GM12873 (cell line): ENCODE results near the gene NRAS.

Experiments
- CTCF ChIP-seq: IDR thresholded peaks from 2 replicates; pipeline ENCODE4 v1.5.1; 2012; ENCODE audit warnings: low read depth, mild to moderate bottlenecking, moderate library complexity, low read length, control low read depth; ENCODE audit not compliant: insufficient read depth; ENCODE audit errors: missing control alignments

Gene NRAS

DNA sequence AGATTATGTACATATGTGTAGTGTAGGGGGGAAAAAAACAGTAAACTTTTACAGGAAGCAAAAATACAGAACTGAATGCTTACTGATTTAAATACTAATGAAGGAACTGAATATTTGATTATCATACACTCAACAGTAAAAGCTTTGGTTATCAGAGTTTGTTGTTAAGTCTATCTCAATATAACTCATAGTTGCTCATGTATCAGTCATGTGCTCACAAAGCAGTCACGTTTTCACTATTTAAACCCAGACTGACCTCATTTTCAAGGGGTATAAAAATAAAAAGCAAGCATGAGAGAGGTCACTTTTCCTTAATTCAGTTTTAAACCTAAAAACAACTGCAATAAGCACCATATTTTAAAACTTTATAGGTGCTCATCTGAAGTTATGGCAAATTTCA, 6.9 kb upstream of the NRAS start:
- TF ChIP-seq CTCF, result no peak

GRCh38 chr1:114720492-114720891, 3.9 kb upstream of the NRAS start:
- no peak for TF ChIP-seq CTCF

- no peak for TF ChIP-seq CTCF
Measured at GRCh38 chr1:114719424-114719787, 2.8 kb upstream of the NRAS start.

GRCh38 chr1:114718661-114719423, 2.3 kb upstream of the NRAS start:
- TF ChIP-seq CTCF, result no peak

DNA sequence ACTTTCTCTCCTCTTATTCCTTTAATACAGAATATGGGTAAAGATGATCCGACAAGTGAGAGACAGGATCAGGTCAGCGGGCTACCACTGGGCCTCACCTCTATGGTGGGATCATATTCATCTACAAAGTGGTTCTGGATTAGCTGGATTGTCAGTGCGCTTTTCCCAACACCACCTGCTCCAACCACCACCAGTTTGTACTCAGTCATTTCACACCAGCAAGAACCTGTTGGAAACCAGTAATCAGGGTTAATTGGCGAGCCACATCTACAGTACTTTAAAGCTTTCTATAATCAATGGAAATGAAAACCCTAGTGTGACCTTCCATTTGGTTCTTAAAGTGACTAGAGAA, 643 bp downstream of the NRAS start:
- TF ChIP-seq CTCF, result no peak

GRCh38 chr1:114712977-114713376, 3.6 kb downstream of the NRAS start:
- TF ChIP-seq CTCF, result no peak

DNA sequence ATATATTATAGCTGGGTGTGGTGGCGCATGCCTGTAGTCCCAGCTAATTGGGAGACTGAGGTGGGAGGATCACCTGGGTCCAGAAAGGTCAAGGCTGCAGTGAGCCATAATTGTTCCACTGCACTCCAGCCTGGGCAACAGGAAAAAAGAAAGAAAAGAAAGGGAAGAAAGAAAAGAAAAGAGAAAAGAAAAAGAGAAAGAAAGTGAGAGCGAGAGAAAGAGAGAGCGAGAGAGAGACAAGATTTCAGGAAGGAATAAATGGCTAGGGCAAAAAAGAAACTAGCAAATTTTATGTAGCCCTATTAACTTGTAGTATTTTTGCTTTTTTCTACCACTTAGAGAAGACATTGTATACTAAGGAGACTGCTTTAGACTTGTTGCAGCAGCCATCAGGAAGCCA, 6.2 kb downstream of the NRAS start:
- TF ChIP-seq CTCF, result no peak
